Chondrocyte (in vitro differentiated cells): ENCODE results near the gene SASH1. TPM values are rescaled to one million over a fixed set of nuclear protein-coding genes. Genes with fewer than 3 reads are reported as not detected.

Experiments
- DNase-seq: peaks from one replicate; pipeline ENCODE4 v3.0.0; 2021; ENCODE audit warnings: mixed read lengths, low spot score
- H3K27ac Mint-ChIP-seq: one replicate; pipeline ENCODE4 v1.8.0; 2021; ENCODE audit warnings: mild to moderate bottlenecking, moderate library complexity, mixed read lengths; ENCODE audit not compliant: unreplicated experiment
- H3K27me3 Mint-ChIP-seq: 2 replicates; pipeline ENCODE4 v1.8.0; 2021; ENCODE audit warnings: low read depth, mixed read lengths
- H3K36me3 Mint-ChIP-seq: 2 replicates; pipeline ENCODE4 v1.8.0; 2021; ENCODE audit warnings: low read depth, mixed read lengths
- H3K4me1 Mint-ChIP-seq: 2 replicates; pipeline ENCODE4 v1.8.0; 2021; ENCODE audit warnings: low read depth, mild to moderate bottlenecking, mixed read lengths
- H3K4me3 Mint-ChIP-seq: one replicate; pipeline ENCODE4 v1.8.0; 2021; ENCODE audit warnings: mild to moderate bottlenecking, moderate library complexity, mixed read lengths; ENCODE audit not compliant: unreplicated experiment
- H3K9me3 Mint-ChIP-seq: 2 replicates; pipeline ENCODE4 v1.8.0; 2021; ENCODE audit warnings: low read depth, mixed read lengths
- CTCF ChIP-seq: fragments of 200-600 bp; sonication (generic); IDR thresholded peaks from 2 replicates; pipeline ENCODE4 v1.5.0; 2021; ENCODE audit warnings: antibody characterized with exemption, mild to moderate bottlenecking, moderate library complexity
- total RNA-seq: library from RNA; stranded (reverse); gene quantifications from 3 replicates; pipeline ENCODE4 v1.2.1, GENCODE V29; 2021

Gene SASH1
- total RNA-seq, 1 donor from 2014 or later, result 82.9 TPM

- H3K4me1 Mint-ChIP-seq, result peaks cover 69% of the 10 kb centered on the region
- no peaks in the 10 kb centered on the region for H3K27me3 Mint-ChIP-seq
Observed at GRCh38 chr6:148445116-148445515, 102.5 kb downstream of the SASH1 start.

GRCh38 chr6:148445620-148446019 lies 103.0 kb downstream of the SASH1 start:
- Mint-ChIP-seq H3K27ac (peak overlapping the region; percentile 77), H3K4me1 (peaks cover 64% of the 10 kb centered on the region), H3K4me3 (no peak overlapping the region), H3K9me3 (no peaks in the 10 kb centered on the region), H3K27me3 (no peaks in the 10 kb centered on the region), H3K36me3 (peaks cover 15% of the 10 kb centered on the region)
- no peak for DNase-seq
- no peak for TF ChIP-seq CTCF

More at GRCh38 chr6:148445116-148445515, 102.5 kb downstream of the SASH1 start:
- no peaks in the 10 kb centered on the region for H3K9me3 Mint-ChIP-seq
- no peak for TF ChIP-seq CTCF
- DNase-seq, result no peak
- peak overlapping the region; percentile 77 for H3K27ac Mint-ChIP-seq
- H3K4me3 Mint-ChIP-seq, result no peak overlapping the region
- peaks cover 15% of the 10 kb centered on the region for H3K36me3 Mint-ChIP-seq

- H3K36me3 Mint-ChIP-seq, result peaks cover 19% of the 10 kb centered on the region
- H3K27me3 Mint-ChIP-seq, result no peaks in the 10 kb centered on the region
- peaks cover 53% of the 10 kb centered on the region for H3K4me1 Mint-ChIP-seq
- no peaks in the 10 kb centered on the region for H3K9me3 Mint-ChIP-seq
- no peak overlapping the region for H3K27ac Mint-ChIP-seq
- DNase-seq, result no peak
- no peak overlapping the region for H3K4me3 Mint-ChIP-seq
- no peak for TF ChIP-seq CTCF
Observed at GRCh38 chr6:148446681-148447080, 104.0 kb downstream of the SASH1 start.

- Mint-ChIP-seq H3K27ac (no peak overlapping the region), H3K4me3 (no peak overlapping the region), H3K4me1 (peaks cover 45% of the 10 kb centered on the region), H3K9me3 (no peaks in the 10 kb centered on the region), H3K27me3 (no peaks in the 10 kb centered on the region), H3K36me3 (peaks cover 19% of the 10 kb centered on the region)
- no peak for TF ChIP-seq CTCF
- DNase-seq, result no peak
Observed at GRCh38 chr6:148447521-148448230, 105.0 kb downstream of the SASH1 start.

GRCh38 chr6:148448369-148449012 lies 105.9 kb downstream of the SASH1 start:
- no peak for TF ChIP-seq CTCF
- Mint-ChIP-seq H3K36me3 (peaks cover 19% of the 10 kb centered on the region), H3K4me1 (peaks cover 41% of the 10 kb centered on the region), H3K27me3 (no peaks in the 10 kb centered on the region), H3K27ac (peak overlapping the region; percentile 17), H3K9me3 (no peaks in the 10 kb centered on the region), H3K4me3 (no peak overlapping the region)
- no peak for DNase-seq
